Testis (tissue), 3 donors: ENCODE data around the gene PHIP. TPM values are rescaled to one million over a fixed set of nuclear protein-coding genes. Genes with fewer than 3 reads are reported as not detected.

Experiments used
- DNase-seq: peaks from one replicate; pipeline ENCODE4 v3.0.0-alpha.2; 2019
- H3K27ac ChIP-seq, 2 donors: fragments of 200-600 bp; sonication (generic); one replicate each; pipeline ENCODE4 v1.5.1; 2019
- H3K27me3 ChIP-seq: fragments of 200-600 bp; sonication (generic); one replicate; pipeline ENCODE4 v1.5.1; 2019
- H3K36me3 ChIP-seq: fragments of 200-600 bp; sonication (generic); one replicate; pipeline ENCODE4 v1.5.1; 2017; ENCODE audit warnings: low read depth; ENCODE audit errors: missing control alignments
- H3K4me1 ChIP-seq: fragments of 200-600 bp; sonication (generic); one replicate; pipeline ENCODE4 v1.5.1; 2019
- H3K4me3 ChIP-seq, 2 donors: fragments of 200-600 bp; sonication (generic); one replicate each; pipeline ENCODE4 v1.5.1; 2017 to 2019
- H3K9me3 ChIP-seq: fragments of 200-600 bp; sonication (generic); one replicate; pipeline ENCODE4 v1.5.1; 2017
- CTCF ChIP-seq, 3 experiments: fragments of 450-650 bp in 2 of 3; fragments of 200-600 bp in 1 of 3; sonication (generic) in 1 of 3; IDR thresholded peaks; one replicate each; pipeline ENCODE4 v1.5.1; 2016 to 2019; ENCODE audit warnings: antibody characterized with exemption in 3 of 3, mild to moderate bottlenecking in 2 of 3, moderate library complexity in 1 of 3
- POLR2A ChIP-seq: fragments of 450-650 bp; IDR thresholded peaks from one replicate; pipeline ENCODE4 v1.6.1; 2017; ENCODE audit warnings: antibody characterized with exemption, mild to moderate bottlenecking, moderate library complexity
- WGBS, 2 donors: methylation state at CpG; one replicate each; pipeline ENCODE4 v1.1.5; 2018; 5-methylcytosine and 5-hydroxymethylcytosine counted together
- intact Hi-C: fragments of 100-400 bp; cut with DNase I; formaldehyde crosslinking; loops from one replicate; pipeline ENCODE4 v1.15.1; 2023; ENCODE audit warnings: low total_unique reads
- polyA plus RNA-seq: library from polyadenylated mRNA; stranded (reverse); fragments of 350-450 nt; fragmentation: Illumina TruSeq; extraction: RNeasy Lipid Tissue Mini Kit (QIAGEN cat#74804); gene quantifications from one replicate; pipeline ENCODE4 v1.2.3, GENCODE V29; 2014; ENCODE audit warnings: low read depth, low replicate concordance; ENCODE audit not compliant: insufficient read depth
- total RNA-seq, 2 donors: library from RNA; depleted of rRNA; stranded (reverse); fragments of >200 nt; gene quantifications; one replicate each; pipeline ENCODE4 v1.2.3, GENCODE V29; 2016

PHIP gene
- total and polyA plus RNA-seq, 3 donors from 2014 or later = 9.0 to 43.9 (median 43.5) TPM

DNA sequence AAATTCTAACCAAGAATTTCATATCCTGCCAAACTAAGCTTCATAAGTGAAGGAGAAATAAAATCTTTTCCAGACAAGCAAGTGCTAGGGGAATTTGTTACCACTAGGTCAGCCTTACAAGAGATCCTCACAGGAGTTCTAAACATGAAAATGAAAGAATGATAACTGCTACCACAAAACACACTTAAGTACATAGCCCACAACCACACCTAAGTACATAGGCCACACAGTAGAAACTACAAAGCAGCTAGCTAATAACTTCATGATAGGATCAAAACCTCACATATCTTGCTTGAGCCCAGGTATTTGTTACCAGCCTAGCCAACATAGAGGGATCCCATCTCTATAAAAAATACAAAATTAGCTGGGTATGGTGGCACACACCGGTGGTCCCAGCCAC is 160.3 kb downstream of the PHIP start:
- H3K27ac ChIP-seq = no peak overlapping the region
- H3K4me3 ChIP-seq = no peak overlapping the region
- 100% methylated on average over 1 of the region's 1 CpG for WGBS, 2 donors
- H3K4me1 ChIP-seq = no peaks in the 10 kb centered on the region
- no peak for TF ChIP-seq CTCF (IDR thresholded peaks at IDR 0.05)
- TF ChIP-seq POLR2A = no peak
- no peaks in the 10 kb centered on the region for H3K27me3 ChIP-seq
- no peaks in the 10 kb centered on the region for H3K36me3 ChIP-seq
- no peaks in the 10 kb centered on the region for H3K9me3 ChIP-seq
- no peak for DNase-seq
- intact Hi-C loops = no loop called here

DNA sequence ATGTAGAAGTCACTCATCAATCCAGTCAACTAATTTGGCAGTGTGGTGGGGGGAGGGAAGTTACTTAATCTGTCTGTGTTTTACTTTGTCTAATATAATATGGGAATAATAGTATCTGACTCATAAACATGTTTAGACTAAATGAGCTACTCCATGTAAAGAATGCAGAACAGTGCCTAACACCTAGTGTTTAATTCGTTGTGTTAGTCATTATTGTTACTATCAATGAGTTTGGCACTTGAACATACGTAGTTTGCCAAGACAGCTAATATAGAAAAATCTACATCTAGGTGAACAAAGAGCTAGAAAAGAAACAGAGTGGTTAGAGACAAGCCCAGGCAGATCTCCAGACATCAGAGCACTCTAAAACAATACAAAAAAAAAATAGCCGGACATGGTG is 161.6 kb downstream of the PHIP start:
- Histone ChIP-seq H3K27ac (no peak overlapping the region), H3K27me3 (no peaks in the 10 kb centered on the region), H3K36me3 (no peaks in the 10 kb centered on the region), H3K4me3 (no peak overlapping the region), H3K4me1 (peaks cover 5% of the 10 kb centered on the region), H3K9me3 (no peaks in the 10 kb centered on the region)
- intact Hi-C loops = no loop called here
- TF ChIP-seq POLR2A = no peak
- 92 to 94% methylated on average over 3 of the region's 3 CpGs for WGBS, 2 donors
- DNase-seq = no peak

- intact Hi-C loops = no loop called here
- no peaks in the 10 kb centered on the region for H3K36me3 ChIP-seq
- peak overlapping the region in 1 of 2 donors; percentile 62 for H3K4me3 ChIP-seq
- H3K27me3 ChIP-seq = no peaks in the 10 kb centered on the region
- DNase-seq = no peak
- 37 to 43% methylated on average over 9 of the region's 9 CpGs for WGBS, 2 donors
- no peak overlapping the region for H3K27ac ChIP-seq
- H3K9me3 ChIP-seq = no peaks in the 10 kb centered on the region
- TF ChIP-seq CTCF (IDR thresholded peaks at IDR 0.05) (no peak), POLR2A (no peak)
- H3K4me1 ChIP-seq = peaks cover 12% of the 10 kb centered on the region
Observed at GRCh38 chr6:78911218-78911940, 166.7 kb downstream of the PHIP start.

- H3K27ac ChIP-seq = peak overlapping the region; percentile 16 to 36
- TF ChIP-seq CTCF (IDR thresholded peaks at IDR 0.05) = no peak
- no peak for TF ChIP-seq POLR2A
- H3K9me3 ChIP-seq = no peaks in the 10 kb centered on the region
- peaks cover 12% of the 10 kb centered on the region for H3K4me1 ChIP-seq
- WGBS, 2 donors = 2% methylated on average over 16 to 47 of the region's 49 CpGs
- H3K36me3 ChIP-seq = no peaks in the 10 kb centered on the region
- peak overlapping the region; percentile 44 to 62 for H3K4me3 ChIP-seq
- DNase-seq = peak; percentile 64
- intact Hi-C loops = no loop called here
- no peaks in the 10 kb centered on the region for H3K27me3 ChIP-seq
Observed at GRCh38 chr6:78910591-78911171, 167.4 kb downstream of the PHIP start.

- no peak for DNase-seq
- TF ChIP-seq CTCF (IDR thresholded peaks at IDR 0.05) (no peak), POLR2A (no peak)
- WGBS, 2 donors = 50 to 64% methylated on average over 10 of the region's 10 CpGs
- H3K4me3 ChIP-seq = peak overlapping the region; percentile 44 to 62
- intact Hi-C loops = no loop called here
- no peaks in the 10 kb centered on the region for H3K27me3 ChIP-seq
- H3K27ac ChIP-seq = no peak overlapping the region
- H3K36me3 ChIP-seq = no peaks in the 10 kb centered on the region
- peaks cover 12% of the 10 kb centered on the region for H3K4me1 ChIP-seq
- no peaks in the 10 kb centered on the region for H3K9me3 ChIP-seq
Observed at GRCh38 chr6:78910010-78910409, 168.0 kb downstream of the PHIP start.
